ENCODE measurements around the gene SH3TC2.

Gene SH3TC2

GRCh38 chr5:148965511-148966265, 97.2 kb downstream of the SH3TC2 start:
- no peak overlapping the region for H3K4me3 ChIP-seq (ENCODE audit: low read depth, low read length)
- H2AFZ ChIP-seq = peak overlapping the region; percentile 55
- H3K9ac ChIP-seq = no peak overlapping the region
- H3K27me3 ChIP-seq (ENCODE audit: control insufficient read depth, insufficient read depth, low read length) = no peaks in the 10 kb centered on the region
- H3K4me2 ChIP-seq (ENCODE audit: low read length) = no peak overlapping the region
- H3K36me3 ChIP-seq (ENCODE audit: control insufficient read depth, insufficient read depth, low read length) = no peaks in the 10 kb centered on the region
- peak overlapping the region; percentile 80 for H3K27ac ChIP-seq
- no peak for TF ChIP-seq CTCF (IDR thresholded peaks at IDR 0.05)
- no peaks in the 10 kb centered on the region for H3K79me2 ChIP-seq
- peaks cover 37% of the 10 kb centered on the region for H3K4me1 ChIP-seq
- H3K9me3 ChIP-seq (ENCODE audit: control insufficient read depth, low read length) = no peaks in the 10 kb centered on the region

GRCh38 chr5:148963664-148964063, 99.2 kb downstream of the SH3TC2 start:
- H3K4me3 ChIP-seq (ENCODE audit: low read depth, low read length) = no peak overlapping the region
- H3K4me1 ChIP-seq = peaks cover 33% of the 10 kb centered on the region
- no peak overlapping the region for H3K27ac ChIP-seq
- no peaks in the 10 kb centered on the region for H3K9me3 ChIP-seq (ENCODE audit: control insufficient read depth, low read length)
- H3K4me2 ChIP-seq (ENCODE audit: low read length) = no peak overlapping the region
- H3K9ac ChIP-seq = no peak overlapping the region
- no peak overlapping the region for H2AFZ ChIP-seq
- no peaks in the 10 kb centered on the region for H3K36me3 ChIP-seq (ENCODE audit: control insufficient read depth, insufficient read depth, low read length)
- no peak for TF ChIP-seq CTCF (IDR thresholded peaks at IDR 0.05)
- no peaks in the 10 kb centered on the region for H3K79me2 ChIP-seq
- H3K27me3 ChIP-seq (ENCODE audit: control insufficient read depth, insufficient read depth, low read length) = no peaks in the 10 kb centered on the region

- no peaks in the 10 kb centered on the region for H3K36me3 ChIP-seq (ENCODE audit: control insufficient read depth, insufficient read depth, low read length)
- no peaks in the 10 kb centered on the region for H3K79me2 ChIP-seq
- no peaks in the 10 kb centered on the region for H3K27me3 ChIP-seq (ENCODE audit: control insufficient read depth, insufficient read depth, low read length)
- no peak overlapping the region for H3K9ac ChIP-seq
- no peaks in the 10 kb centered on the region for H3K9me3 ChIP-seq (ENCODE audit: control insufficient read depth, low read length)
- TF ChIP-seq CTCF (IDR thresholded peaks at IDR 0.05) = no peak
- H3K4me1 ChIP-seq = peaks cover 34% of the 10 kb centered on the region
- H2AFZ ChIP-seq = no peak overlapping the region
- no peak overlapping the region for H3K4me3 ChIP-seq (ENCODE audit: low read depth, low read length)
- no peak overlapping the region for H3K4me2 ChIP-seq (ENCODE audit: low read length)
- H3K27ac ChIP-seq = no peak overlapping the region
Measured at GRCh38 chr5:148962761-148963324, 100.0 kb downstream of the SH3TC2 start.

GRCh38 chr5:148962200-148962550, 100.7 kb downstream of the SH3TC2 start:
- H3K27me3 ChIP-seq (ENCODE audit: control insufficient read depth, insufficient read depth, low read length) = no peaks in the 10 kb centered on the region
- no peak overlapping the region for H3K9ac ChIP-seq

More at GRCh38 chr5:148962200-148962550, 100.7 kb downstream of the SH3TC2 start:
- H3K27ac ChIP-seq = peak overlapping the region; percentile 34
- peaks cover 39% of the 10 kb centered on the region for H3K4me1 ChIP-seq
- H3K79me2 ChIP-seq = no peaks in the 10 kb centered on the region
- no peak overlapping the region for H3K4me3 ChIP-seq (ENCODE audit: low read depth, low read length)
- no peaks in the 10 kb centered on the region for H3K36me3 ChIP-seq (ENCODE audit: control insufficient read depth, insufficient read depth, low read length)
- H3K9me3 ChIP-seq (ENCODE audit: control insufficient read depth, low read length) = no peaks in the 10 kb centered on the region
- H3K4me2 ChIP-seq (ENCODE audit: low read length) = no peak overlapping the region
- H2AFZ ChIP-seq = no peak overlapping the region
- no peak for TF ChIP-seq CTCF (IDR thresholded peaks at IDR 0.05)
